Activated naive CD4-positive, alpha-beta T cell (primary cell): ENCODE data around the gene RAF1.
"Not testable (repeated sequence)": the region's sequence is repeated elsewhere in the genome, so short reads cannot be mapped to it uniquely, and the experiment has no call there.

Source experiments
- DNase-seq, 4 experiments: peaks; one replicate each; lab custom pipeline; 2025; lab: John Stamatoyannopoulos, UW

The RAF1 gene

DNA sequence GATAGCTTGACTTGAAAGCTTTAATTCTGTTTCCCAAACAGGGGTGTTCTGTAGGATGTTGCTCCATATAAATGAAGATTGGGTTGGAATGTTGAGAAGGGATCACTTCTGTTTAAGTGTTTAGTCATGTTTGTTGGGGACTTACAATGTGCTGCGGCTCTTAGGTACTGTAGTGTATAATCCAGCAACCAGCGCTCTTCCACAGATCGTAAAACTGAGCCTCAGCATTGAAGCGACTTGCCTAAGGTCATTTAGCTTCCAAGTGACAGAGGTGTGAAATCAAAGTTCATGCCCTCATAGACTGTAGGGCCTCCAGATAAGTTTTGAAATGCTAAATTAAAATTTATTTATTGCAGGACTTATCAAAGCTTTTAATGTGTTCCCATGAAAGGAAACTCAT lies 105.2 kb downstream of the RAF1 start:
- DNase-seq, result no peak

DNA sequence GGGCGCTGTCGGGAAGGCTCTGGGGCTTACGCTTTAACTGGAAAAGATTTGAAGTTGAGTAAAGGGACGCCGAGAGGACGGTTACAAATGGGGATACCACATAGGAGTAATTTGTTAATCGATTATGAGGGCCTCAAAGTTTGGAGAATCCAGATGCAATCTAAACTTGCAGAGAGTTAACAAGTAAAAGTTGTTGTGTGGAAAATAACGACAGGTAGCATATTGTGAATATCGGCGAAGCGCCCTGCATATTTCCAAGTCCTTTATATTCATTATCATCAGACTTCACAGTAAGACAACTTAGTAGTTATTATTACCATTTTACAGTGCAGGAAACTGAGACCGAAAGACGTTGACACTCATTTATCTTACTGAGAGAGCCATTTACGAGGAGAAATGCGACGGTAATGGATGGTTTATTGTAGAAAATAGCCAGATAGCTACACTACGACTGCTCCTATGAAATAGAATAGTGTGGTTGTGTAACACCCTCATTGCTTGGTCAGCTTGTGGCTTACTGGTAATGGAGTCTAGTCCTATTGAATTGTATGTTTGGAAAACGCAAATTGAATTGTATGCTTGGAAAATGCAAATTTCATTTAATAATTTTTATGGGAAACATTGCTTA lies 106.3 kb downstream of the RAF1 start:
- DNase-seq, result no peak

DNA sequence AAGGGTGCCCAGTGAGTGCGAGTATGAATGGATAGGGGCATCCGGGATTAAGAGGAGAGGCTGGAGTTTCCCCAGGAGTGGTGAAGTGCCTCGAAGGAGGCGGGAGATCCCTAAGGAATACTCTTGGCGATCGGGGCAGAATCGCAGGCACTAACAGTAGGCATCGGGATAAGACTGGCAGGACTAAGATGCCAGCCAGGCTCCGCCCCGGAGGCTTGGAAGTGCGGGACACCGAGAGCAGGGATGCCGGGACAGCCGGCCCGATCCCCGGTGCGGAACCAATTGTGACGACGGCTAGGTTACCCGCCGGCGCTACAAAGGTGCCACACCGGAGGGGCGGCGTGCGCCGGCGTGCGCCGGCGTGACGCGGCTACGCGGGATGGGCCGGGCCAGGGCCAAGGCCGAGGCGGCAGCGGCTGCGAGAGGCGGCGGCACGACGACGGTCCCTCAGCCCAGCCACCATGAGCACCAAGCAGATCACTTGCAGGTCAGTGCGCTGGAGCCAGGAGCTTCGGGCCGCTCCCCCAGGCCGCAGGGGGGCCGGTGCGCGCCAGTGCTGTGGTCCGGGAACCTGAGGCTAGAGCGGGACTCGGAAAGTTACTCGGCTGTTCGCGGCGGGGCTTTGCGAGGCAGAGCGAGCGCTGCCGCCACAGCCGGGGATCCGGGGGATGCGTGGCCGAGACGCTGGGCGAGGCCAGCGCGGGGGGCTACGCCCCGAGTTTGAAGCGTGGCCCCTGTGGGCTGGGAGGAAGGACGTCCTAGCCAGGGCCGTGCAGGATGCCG lies 107.0 kb downstream of the RAF1 start, which contains the start of gene MKRN2:
Gene MKRN2 (plus strand): TSS at position 398 of the 783 bp plus-strand sequence. CDS start 64 bp downstream, at position 462.
- peak; percentile 72 to 81 (median 76) for DNase-seq

DNA sequence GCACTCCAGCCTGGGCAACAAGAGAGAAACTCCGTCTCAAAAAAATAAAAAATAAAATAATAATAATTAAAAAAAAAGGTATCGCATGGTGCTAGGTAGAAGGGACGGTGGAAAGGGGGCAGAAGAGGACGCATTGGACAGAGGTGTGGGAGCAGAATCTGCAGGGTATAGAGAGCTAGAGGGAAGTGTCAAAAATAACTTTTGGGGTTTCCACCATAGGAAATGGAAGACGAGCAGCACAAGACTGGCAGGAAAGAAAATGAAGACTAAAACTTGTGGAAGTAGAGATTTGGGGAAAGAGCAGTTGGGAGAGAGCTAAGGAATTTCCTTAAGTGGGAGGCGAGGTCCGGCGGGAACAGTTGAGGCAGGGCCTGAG lies 107.6 kb downstream of the RAF1 start:
- DNase-seq, result no peak

DNA sequence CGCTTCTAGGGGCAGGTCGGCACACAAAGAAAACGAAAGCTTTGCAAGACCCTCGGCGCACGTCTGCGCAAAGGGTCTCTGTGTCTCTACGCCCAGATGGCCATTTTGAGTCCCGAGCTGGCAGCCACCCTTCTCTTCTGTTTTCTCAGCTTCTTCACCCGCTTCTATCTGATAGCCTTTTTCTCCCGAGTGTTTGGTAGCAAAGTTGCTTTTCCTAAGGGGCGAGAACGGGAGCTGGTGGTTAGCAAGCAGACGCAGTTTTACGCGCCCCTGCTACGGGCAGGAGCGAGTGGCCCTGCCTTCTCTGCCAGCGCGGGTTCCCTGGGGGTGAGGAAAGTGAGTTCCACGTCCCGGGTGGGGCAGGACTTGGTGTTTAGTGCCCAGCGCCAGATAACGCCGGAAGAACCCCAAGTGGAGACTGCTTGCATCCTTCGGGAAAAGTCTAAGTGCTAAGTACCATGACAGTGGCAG lies 110.0 kb downstream of the RAF1 start:
- DNase-seq, result no peak

DNA sequence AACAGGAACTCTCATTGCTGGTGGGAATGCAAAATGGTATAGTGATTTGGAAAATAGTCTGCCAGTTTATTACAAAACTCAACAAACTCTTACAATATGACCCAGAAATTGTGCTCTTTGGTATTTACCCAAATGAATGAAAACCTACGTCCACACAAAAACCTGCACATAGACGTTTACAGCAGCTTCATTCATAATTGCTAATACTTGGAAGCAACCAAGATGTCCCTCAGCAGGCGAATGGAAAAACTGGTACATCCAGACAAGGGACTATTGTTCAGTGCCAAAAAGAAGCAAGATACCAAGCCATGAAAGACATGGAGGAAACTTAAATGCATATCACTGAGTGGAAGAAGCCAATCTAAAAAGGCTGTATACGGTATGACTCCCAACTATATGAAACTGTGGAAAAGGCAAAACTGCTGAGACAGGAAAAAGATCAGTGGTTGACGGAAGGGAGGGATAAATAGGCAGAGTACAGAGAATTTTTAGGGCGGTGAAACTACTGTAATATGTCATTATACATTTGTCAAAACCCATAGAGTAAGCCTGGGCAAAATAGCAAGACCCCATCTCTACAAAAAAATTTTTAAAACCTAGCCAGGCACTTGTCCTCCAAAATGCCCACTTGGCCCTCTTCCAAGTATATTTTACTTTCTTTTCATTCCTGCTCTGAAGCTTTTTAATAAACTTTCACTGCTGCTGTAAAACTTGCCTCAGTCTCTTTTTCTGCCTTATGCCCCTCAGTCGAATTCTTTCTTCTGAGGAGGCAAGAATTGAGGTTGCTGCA lies 113.8 kb downstream of the RAF1 start:
- no peak for DNase-seq

DNA sequence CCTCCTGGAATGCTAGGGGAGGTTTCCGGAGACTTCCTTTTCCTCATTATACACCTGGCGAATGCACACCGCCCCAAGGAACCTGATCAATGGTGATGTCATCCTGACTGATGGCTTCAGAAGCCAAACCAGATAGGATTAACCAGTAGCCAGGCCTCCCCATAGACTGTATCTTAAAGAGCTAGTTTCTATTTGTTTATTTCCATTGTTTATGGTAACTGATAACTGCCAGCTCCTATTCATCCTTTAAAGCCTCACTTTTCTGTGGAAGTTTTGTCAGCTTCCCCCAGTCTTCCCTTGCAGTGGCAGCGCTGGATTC lies 118.5 kb downstream of the RAF1 start, which contains the start of gene MKRN2OS:
Gene MKRN2OS (minus strand): TSS at position 27 of the 319 bp plus-strand sequence. CDS start 35 bp downstream, outside the sequence.
- DNase-seq, result no peak

DNA sequence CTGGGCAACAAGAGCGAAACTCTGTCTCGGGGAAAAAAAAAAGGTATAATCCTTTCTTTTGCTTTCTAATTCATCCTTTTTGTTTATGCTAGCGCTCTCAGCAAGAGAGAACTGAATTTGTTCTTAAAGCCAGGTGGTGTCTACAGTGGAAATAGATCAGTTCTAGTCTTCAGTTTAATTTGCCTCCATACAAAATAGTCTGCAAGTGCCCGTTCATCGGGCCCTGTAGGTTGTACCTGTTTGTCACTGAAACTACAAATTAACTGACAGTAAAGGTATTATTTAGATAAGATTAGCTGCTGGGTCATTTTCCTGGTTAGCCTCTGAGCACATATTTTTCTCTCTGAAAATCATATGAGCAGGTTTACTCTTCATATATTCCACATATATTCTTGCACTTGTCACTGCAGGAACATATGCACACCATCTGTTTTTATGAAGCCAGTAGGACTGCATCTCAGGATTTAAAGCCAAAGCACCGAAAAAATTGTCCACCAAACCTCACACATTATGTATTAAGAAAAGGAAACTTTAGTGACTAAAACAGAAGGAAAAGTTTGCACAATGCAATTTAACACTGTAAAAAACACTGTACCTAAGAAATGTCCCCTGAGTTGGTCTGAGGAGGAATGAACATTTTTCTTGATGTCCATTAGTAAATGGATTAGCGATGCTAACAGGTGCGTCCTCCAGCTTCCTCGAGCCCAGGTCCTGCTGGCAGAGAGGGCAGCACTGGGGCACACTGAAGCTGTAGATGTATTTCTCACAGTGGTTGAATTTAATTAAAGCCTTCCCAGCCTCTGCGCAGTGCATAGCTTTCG lies 119.1 kb downstream of the RAF1 start:
- no peak for DNase-seq

DNA sequence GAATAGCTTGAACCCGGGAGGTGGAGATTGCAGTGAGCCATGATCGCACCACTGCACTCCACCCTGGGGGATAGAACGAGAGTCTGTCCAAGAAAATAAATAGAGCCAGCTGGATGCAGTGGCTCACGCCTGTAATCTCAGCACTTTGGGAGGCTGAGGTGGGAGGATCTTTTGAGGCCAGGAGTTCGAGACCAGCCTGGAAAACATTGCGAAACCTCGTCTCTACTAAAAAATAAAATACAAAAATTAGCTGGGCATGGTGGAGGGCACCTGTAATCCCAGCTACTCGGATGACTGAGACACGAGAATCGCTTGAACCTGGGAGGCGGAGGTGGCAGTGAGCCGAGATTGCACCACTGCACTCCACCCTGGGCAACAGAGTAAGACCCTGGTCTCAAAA lies 120.4 kb downstream of the RAF1 start:
- DNase-seq, result not testable (repeated sequence)

DNA sequence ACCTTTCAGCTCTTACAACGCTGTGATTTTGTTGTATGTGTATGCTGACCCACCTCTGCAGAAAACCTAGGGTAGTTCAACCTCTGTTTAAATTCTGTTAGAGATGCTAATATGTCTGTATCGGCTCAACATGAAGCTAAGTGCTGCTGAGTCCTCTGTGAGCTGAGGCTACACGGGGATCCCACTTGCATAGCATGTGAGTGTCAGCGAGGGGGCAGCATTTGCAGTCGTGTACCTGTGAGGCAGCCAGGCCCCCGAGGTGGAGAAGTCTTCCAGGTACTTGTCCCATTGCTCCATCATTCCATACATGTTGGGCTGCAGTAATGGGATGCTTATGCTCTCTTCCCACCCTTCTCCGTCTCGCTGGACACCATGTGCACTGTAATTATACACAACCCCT lies 122.3 kb downstream of the RAF1 start:
- no peak for DNase-seq

DNA sequence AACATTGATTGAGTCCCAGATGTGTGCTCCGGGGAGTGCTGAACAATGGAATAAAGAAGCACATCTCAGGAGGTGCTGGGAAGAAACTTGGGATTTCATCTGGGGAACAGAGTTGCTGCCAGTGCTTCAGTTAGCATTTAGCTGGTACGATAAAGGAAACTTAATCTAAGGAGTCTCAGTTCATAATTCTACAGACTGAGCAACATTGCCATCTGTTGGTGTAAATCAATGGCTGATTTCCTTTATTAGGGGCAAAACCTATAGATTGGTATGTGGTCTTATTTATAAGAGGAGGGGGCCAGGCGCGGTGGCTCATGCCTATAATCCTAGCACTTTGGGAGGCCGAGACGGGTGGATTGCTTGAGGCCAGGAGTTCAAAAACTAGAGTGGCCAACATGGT lies 127.5 kb downstream of the RAF1 start:
- no peak for DNase-seq
